H9 (cell line): ENCODE results near the gene PRRX2. TPM values are rescaled to one million over a fixed set of nuclear protein-coding genes. Genes with fewer than 3 reads are reported as not detected.
A peak's percentile ranks its signal among the peaks of the same experiment; 100 is the strongest.

Experiments used
- DNase-seq: peaks from one replicate; pipeline ENCODE4 v3.0.0-alpha.2; 2017
- H2AFZ ChIP-seq: one replicate; pipeline ENCODE4 v1.6.1; 2013; ENCODE audit warnings: mild to moderate bottlenecking, low read length, control low read depth, moderate library complexity
- H2AK5ac ChIP-seq: 2 replicates; pipeline ENCODE4 v1.6.1; 2013; ENCODE audit warnings: low read length, control low read depth, mixed read lengths; ENCODE audit not compliant: insufficient read length
- H2BK120ac ChIP-seq: one replicate; pipeline ENCODE4 v1.6.1; 2013; ENCODE audit warnings: low read depth, mild to moderate bottlenecking, low read length, control low read depth, inconsistent platforms; ENCODE audit not compliant: poor library complexity, severe bottlenecking
- H2BK12ac ChIP-seq: 2 replicates; pipeline ENCODE4 v1.6.1; 2013; ENCODE audit warnings: low read length, control low read depth, mixed read lengths, low read depth; ENCODE audit not compliant: insufficient read length
- H2BK15ac ChIP-seq: 2 replicates; pipeline ENCODE4 v1.6.1; 2013; ENCODE audit warnings: low read depth, low read length, control low read depth
- H2BK20ac ChIP-seq: one replicate; pipeline ENCODE4 v1.6.1; 2013; ENCODE audit warnings: low read depth, mild to moderate bottlenecking, low read length, control low read depth, inconsistent platforms; ENCODE audit not compliant: poor library complexity, severe bottlenecking
- H2BK5ac ChIP-seq: 2 replicates; pipeline ENCODE4 v1.6.1; 2013; ENCODE audit warnings: low read length, control low read depth, mixed read lengths; ENCODE audit not compliant: insufficient read length
- H3K14ac ChIP-seq: 2 replicates; pipeline ENCODE4 v1.6.1; 2013; ENCODE audit warnings: low read length, control low read depth; ENCODE audit not compliant: insufficient read depth
- H3K18ac ChIP-seq: 2 replicates; pipeline ENCODE4 v1.6.1; 2013; ENCODE audit warnings: low read depth, mild to moderate bottlenecking, mixed read lengths, low read length, control low read depth; ENCODE audit not compliant: insufficient read length
- H3K23ac ChIP-seq: 2 replicates; pipeline ENCODE4 v1.6.1; 2013; ENCODE audit warnings: low read length, control low read depth, mixed read lengths, low read depth; ENCODE audit not compliant: insufficient read length
- H3K23me2 ChIP-seq: 2 replicates; pipeline ENCODE4 v1.6.1; 2013; ENCODE audit warnings: low read depth, mild to moderate bottlenecking, mixed read lengths, low read length, control low read depth; ENCODE audit not compliant: insufficient read length, poor library complexity, severe bottlenecking
- H3K27ac ChIP-seq: 2 replicates; pipeline ENCODE4 v1.5.1; 2013; ENCODE audit warnings: low read length, control low read depth, mixed read lengths, low read depth; ENCODE audit not compliant: insufficient read length
- H3K27me3 ChIP-seq: 2 replicates; pipeline ENCODE4 v1.6.1; 2013; ENCODE audit warnings: low read length, control low read depth, inconsistent platforms; ENCODE audit not compliant: insufficient read depth
- H3K4ac ChIP-seq: 2 replicates; pipeline ENCODE4 v1.6.1; 2013; ENCODE audit warnings: low read depth, mild to moderate bottlenecking, control low read depth, inconsistent platforms, low read length, moderate library complexity
- H3K4me1 ChIP-seq: 2 replicates; pipeline ENCODE4 v1.6.1; 2013; ENCODE audit warnings: low read length, control low read depth, inconsistent platforms; ENCODE audit not compliant: insufficient read depth
- H3K4me2 ChIP-seq: 2 replicates; pipeline ENCODE4 v1.6.1; 2013; ENCODE audit warnings: low read length, control low read depth, mixed read lengths; ENCODE audit not compliant: insufficient read length, insufficient read depth
- H3K56ac ChIP-seq: 2 replicates; pipeline ENCODE4 v1.6.1; 2013; ENCODE audit warnings: low read depth, mild to moderate bottlenecking, mixed read lengths, low read length, control low read depth; ENCODE audit not compliant: insufficient read length
- H3K79me1 ChIP-seq: 2 replicates; pipeline ENCODE4 v1.6.1; 2013; ENCODE audit warnings: low read depth, mild to moderate bottlenecking, moderate library complexity, low read length, control low read depth, inconsistent platforms; ENCODE audit not compliant: insufficient read depth, poor library complexity, severe bottlenecking
- H3K79me2 ChIP-seq: 2 replicates; pipeline ENCODE4 v1.6.1; 2013; ENCODE audit warnings: low read length, control low read depth, inconsistent platforms; ENCODE audit not compliant: insufficient read depth
- H3K9ac ChIP-seq: 2 replicates; pipeline ENCODE4 v1.6.1; 2013; ENCODE audit warnings: low read length, control low read depth, mixed read lengths; ENCODE audit not compliant: insufficient read length; ENCODE audit errors: extremely low read depth
- H3K9me3 ChIP-seq: one replicate; pipeline ENCODE4 v1.6.1; 2013; ENCODE audit warnings: low read depth, low read length, inconsistent platforms; ENCODE audit not compliant: control insufficient read depth
- H3T11ph ChIP-seq: one replicate; pipeline ENCODE4 v1.6.1; 2013; ENCODE audit warnings: mild to moderate bottlenecking, low read length, control low read depth, inconsistent platforms
- H4K20me1 ChIP-seq: one replicate; pipeline ENCODE4 v1.6.1; 2013; ENCODE audit not compliant: control insufficient read depth, insufficient read length, insufficient read depth
- H4K5ac ChIP-seq: 2 replicates; pipeline ENCODE4 v1.6.1; 2013; ENCODE audit warnings: low read depth, mild to moderate bottlenecking, mixed read lengths, low read length, control low read depth; ENCODE audit not compliant: insufficient read length
- H4K8ac ChIP-seq: replicated peaks from 2 replicates; pipeline ENCODE4 v1.6.1; 2013; ENCODE audit warnings: low read length, control low read depth, mixed read lengths, low read depth; ENCODE audit not compliant: insufficient read length
- H4K91ac ChIP-seq: 2 replicates; pipeline ENCODE4 v1.6.1; 2013; ENCODE audit warnings: low read depth, mild to moderate bottlenecking, moderate library complexity, mixed read lengths, low read length, control low read depth; ENCODE audit not compliant: insufficient read length
- H3K27ac Mint-ChIP-seq, 3 experiments: 2 replicates in 2 of 3; 3 replicates in 1 of 3; pipeline ENCODE4 v1.8.0; 2020 to 2021; ENCODE audit warnings: mixed read lengths in 3 of 3, mild to moderate bottlenecking in 1 of 3, moderate library complexity in 1 of 3
- H3K27me3 Mint-ChIP-seq: 2 replicates; pipeline ENCODE4 v1.8.0; 2021; ENCODE audit warnings: low read depth, mild to moderate bottlenecking, moderate library complexity, mixed read lengths
- H3K36me3 Mint-ChIP-seq, 3 experiments: 2 replicates in 2 of 3; 3 replicates in 1 of 3; pipeline ENCODE4 v1.8.0; 2020 to 2021; ENCODE audit warnings: low read depth in 3 of 3, mixed read lengths in 3 of 3; ENCODE audit not compliant: insufficient read depth in 1 of 3
- H3K4me1 Mint-ChIP-seq, 2 experiments: 2 replicates each; pipeline ENCODE4 v1.8.0; 2020; ENCODE audit warnings: mixed read lengths in 2 of 2
- H3K4me3 Mint-ChIP-seq, 2 experiments: 2 replicates in 1 of 2; 3 replicates in 1 of 2; pipeline ENCODE4 v1.8.0; 2020 to 2021; ENCODE audit warnings: mild to moderate bottlenecking in 2 of 2, mixed read lengths in 2 of 2, moderate library complexity in 1 of 2
- H3K9me3 Mint-ChIP-seq, 2 experiments: 2 replicates in 1 of 2; 3 replicates in 1 of 2; pipeline ENCODE4 v1.8.0; 2020; ENCODE audit warnings: mild to moderate bottlenecking in 2 of 2, mixed read lengths in 2 of 2, moderate library complexity in 1 of 2
- CTCF ChIP-seq: fragments of 200-600 bp; sonication (generic); conservative IDR thresholded peaks from 3 replicates; pipeline ENCODE4 v1.8.0; 2021; ENCODE audit warnings: antibody characterized with exemption, mild to moderate bottlenecking
- WGBS: extraction: QIAGEN DNeasy Blood & Tissue Kit; methylation state at CpG from one replicate; pipeline ENCODE4 v1.1.7; 2013; ENCODE audit warnings: missing lambda C conversion rate, low lambda C conversion rate, mixed read lengths; ENCODE audit not compliant: insufficient read length; ENCODE audit errors: extremely low coverage; 5-methylcytosine and 5-hydroxymethylcytosine counted together
- total RNA-seq: library from RNA; stranded (reverse); gene quantifications from 2 replicates; pipeline ENCODE4 v1.2.1, GENCODE V29; 2021

The PRRX2 gene
- total RNA-seq, 1 experiment from 2014 or later, result 3.9 TPM

DNA sequence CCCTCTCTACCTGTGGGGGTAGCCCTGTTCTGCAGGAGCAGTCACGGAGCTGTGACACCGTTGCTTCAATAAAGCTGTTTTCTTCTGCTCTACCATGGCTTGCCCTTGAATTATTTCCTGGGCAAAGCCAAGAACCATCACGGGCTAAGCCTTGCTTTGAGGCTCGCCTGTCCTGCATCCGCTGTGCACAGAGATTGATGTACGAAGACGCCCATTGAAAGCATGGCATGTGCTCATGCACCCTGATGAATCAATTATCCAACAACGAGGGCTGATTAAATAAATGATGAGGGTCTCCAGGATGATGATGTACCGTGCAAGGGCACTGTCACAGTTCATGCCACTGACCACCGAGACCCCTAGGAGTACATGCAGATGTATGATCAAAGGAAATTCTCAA, 66.7 kb downstream of the PRRX2 start:
- no peak overlapping the region for H2BK120ac ChIP-seq
- H3K27ac ChIP-seq, result no peak overlapping the region
- no peak overlapping the region for H3K56ac ChIP-seq
- H3K27ac Mint-ChIP-seq, result no peak overlapping the region
- no peak overlapping the region for H3K23ac ChIP-seq
- no CpG with 5 or more reads among the region's 10 CpGs for WGBS
- H3K9me3 Mint-ChIP-seq, result no peaks in the 10 kb centered on the region
- no peak overlapping the region for H2BK12ac ChIP-seq
- peak overlapping the region; percentile 34 for H3K18ac ChIP-seq
- no peak overlapping the region for H2BK20ac ChIP-seq
- H3K9me3 ChIP-seq, result no peaks in the 10 kb centered on the region
- H3K79me2 ChIP-seq, result no peaks in the 10 kb centered on the region
- peaks cover 0 to 6% of the 10 kb centered on the region in 2 experiments; a peak in 2 of 4 replicates for H3K4me1 Mint-ChIP-seq
- no peak overlapping the region for H3K4me2 ChIP-seq
- H4K20me1 ChIP-seq, result no peaks in the 10 kb centered on the region
- no peak overlapping the region for H4K91ac ChIP-seq
- no peak for DNase-seq
- H2AFZ ChIP-seq, result no peak overlapping the region
- no peaks in the 10 kb centered on the region for H3K27me3 ChIP-seq
- no peak overlapping the region for H3K4me3 Mint-ChIP-seq
- H3K4ac ChIP-seq, result no peak overlapping the region
- H3K79me1 ChIP-seq, result no peaks in the 10 kb centered on the region
- no peaks in the 10 kb centered on the region for H3K23me2 ChIP-seq
- no peak overlapping the region for H3K9ac ChIP-seq
- H3K27me3 Mint-ChIP-seq, result peaks cover 4% of the 10 kb centered on the region
- H2AK5ac ChIP-seq, result peak overlapping the region; percentile 60
- H2BK15ac ChIP-seq, result no peak overlapping the region
- no peaks in the 10 kb centered on the region for H3K36me3 Mint-ChIP-seq
- no peak overlapping the region for H2BK5ac ChIP-seq
- H4K8ac ChIP-seq, result no peak overlapping the region
- no peak for TF ChIP-seq CTCF
- H3T11ph ChIP-seq, result no peak overlapping the region
- H3K14ac ChIP-seq, result 0 out of 2 replicates have a peak overlapping the region, but pooled peaks have one; percentile 71
- H3K4me1 ChIP-seq, result no peaks in the 10 kb centered on the region
- no peak overlapping the region for H4K5ac ChIP-seq
